GM19324 (cell line): ENCODE measurements around the gene LRMDA.

Experiments
- ATAC-seq: cut with Tn5 transposase; IDR thresholded peaks from one replicate; pipeline ENCODE4 v1.9.1; 2021; ENCODE audit warnings: mild to moderate bottlenecking, moderate library complexity; ENCODE audit not compliant: unreplicated experiment, low FRiP score

LRMDA gene

DNA sequence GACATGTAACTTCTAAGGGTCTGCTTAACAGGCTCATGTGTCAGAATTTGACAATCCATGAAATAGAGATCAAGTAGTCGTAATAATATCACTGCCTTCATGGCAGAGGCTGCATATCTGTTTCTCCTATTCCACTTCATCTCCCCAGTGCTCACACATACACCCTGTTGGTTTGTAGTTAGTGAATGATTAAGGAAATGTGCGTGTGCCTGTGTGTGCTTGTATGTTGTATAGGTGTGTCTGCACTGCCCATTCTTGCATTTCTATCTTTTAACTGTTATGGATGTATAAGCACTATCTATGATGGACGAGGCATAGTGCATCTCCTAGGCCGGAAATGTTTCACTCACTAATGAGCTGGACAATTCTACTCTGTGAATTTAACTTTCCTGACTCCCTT lies 985.2 kb downstream of the LRMDA start:
- ATAC-seq: no peak

DNA sequence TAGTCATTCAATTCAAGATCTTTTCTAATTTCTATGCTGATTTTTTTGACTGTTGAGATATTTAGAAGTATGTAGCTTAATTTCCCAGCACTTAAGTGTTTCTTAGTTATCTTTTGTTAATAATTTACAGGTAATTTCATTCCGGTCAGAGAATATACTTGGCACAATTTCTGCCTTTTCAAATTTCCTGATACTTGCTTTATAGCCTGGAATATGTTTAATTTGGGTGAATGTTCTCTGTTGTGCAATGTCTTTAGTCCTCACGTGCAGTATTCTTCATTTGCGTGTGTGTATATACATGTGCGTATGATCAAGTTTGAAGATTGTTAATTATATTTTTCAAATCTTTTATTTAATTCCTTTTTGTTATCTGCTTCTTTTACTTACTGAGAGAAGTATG lies 989.3 kb downstream of the LRMDA start:
- ATAC-seq: no peak

DNA sequence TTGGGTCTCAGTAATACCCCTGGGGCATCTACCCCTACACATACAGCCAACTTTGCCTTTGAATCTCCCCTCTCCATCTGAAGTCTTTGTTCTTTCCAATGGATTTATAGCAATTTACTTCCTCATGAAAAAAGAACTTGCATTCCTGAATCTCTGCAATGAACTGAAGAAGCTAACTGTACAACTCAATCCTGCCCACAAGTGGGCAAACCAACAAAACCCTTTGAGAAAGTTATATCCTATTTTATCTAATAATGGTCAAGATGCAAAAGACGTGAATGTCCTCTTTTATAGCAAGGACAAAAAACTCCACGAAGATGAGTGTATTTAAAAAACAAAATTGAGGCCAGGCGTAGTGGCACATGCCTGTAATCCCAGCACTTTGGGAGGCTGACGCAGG lies 991.3 kb downstream of the LRMDA start:
- ATAC-seq: no peak

DNA sequence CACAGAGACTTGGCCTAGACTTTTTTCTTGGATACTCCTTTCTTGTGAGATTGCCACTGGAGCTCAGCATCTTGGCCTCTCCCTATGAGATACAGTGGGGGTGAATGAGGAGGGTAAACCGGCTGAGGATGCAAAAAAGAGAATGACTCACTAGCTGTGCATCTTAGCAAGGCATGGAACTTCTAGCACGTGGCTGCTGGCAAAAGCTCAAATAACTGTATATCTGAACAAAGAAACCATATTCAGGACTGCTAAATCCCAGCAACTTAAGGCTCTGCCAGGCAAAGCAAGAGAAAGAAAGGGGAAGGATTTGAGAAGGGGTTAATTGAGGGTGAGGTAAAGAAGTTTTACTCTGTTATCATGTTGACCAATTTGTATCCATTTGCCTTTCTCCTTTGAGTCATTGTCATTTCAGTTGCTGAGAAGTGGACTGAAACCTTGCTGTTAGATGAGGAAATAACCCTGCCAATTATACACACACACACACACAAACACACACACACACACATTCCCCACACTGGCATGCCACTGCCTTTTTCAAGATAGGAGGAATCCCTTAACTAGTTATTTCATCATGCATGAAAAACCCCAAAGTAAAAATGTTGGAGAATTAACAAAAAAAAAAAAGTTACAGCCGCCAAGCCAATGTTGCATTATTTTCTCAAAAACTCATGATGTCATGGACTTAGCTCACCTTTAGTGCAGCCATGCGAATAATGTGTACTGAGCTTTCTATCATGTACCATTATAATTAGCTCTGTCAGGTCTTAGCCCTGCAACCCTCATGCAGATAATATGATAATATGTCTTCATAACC lies 997.3 kb downstream of the LRMDA start:
- no peak for ATAC-seq

DNA sequence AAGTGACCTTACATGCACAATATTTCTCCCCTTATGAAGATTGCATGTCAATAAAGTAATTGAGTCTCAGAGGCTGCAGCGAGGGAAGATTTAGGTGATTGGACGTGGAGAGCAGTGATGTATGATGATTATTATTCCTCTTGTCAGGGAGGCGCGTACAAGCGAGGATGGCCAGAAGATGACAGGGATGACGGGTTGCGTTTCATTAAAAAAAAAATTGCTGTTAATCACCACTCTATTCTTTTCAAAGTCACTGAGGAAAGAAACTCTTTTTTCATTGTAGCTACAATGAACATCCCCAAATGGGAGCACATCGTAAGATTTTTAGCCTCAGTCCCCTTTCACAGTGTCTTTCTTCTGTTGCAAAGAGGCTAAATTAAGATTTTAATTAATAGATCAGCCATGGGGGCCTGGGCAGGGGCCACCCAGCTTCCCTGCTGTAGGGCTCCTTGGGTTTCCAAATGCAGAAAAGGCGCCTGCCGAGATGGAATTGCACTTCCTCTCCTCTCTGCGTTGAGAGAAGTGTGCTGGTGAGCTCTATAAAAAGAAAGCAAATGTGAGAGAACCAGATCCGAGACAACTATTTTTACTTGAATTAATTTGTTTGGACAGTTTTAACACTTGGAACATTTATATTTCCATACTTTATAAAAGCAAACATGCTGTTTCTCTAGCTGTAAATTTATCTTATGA lies 998.1 kb downstream of the LRMDA start:
- ATAC-seq: no peak

DNA sequence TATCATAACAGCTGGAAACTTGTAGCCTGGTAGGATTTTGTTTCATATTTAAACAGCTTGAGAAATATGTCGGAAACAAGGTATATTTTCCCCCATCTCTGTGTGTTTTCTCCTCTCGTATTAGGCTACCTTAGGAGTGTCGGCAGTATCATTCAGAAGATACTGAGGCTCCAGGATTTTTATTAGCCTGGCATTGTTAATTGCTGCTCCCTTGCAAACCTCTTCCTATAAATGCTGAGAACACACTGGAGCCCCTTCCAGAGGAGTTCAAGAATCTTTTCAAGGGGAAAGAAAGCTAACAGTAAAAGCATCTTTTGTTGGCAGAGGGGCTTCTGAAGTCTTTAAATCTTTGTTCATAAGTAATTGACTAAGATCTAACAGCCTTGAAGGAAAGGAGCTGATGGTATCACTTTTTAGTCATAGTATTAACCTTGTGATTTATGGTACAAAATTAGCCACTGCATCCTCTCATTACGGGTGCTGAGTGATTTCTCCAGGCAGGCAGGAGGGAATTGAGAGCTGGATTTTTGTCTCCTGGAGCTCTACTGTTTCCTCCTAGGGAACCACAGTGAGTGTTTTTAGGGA lies 998.7 kb downstream of the LRMDA start:
- ATAC-seq: no peak

DNA sequence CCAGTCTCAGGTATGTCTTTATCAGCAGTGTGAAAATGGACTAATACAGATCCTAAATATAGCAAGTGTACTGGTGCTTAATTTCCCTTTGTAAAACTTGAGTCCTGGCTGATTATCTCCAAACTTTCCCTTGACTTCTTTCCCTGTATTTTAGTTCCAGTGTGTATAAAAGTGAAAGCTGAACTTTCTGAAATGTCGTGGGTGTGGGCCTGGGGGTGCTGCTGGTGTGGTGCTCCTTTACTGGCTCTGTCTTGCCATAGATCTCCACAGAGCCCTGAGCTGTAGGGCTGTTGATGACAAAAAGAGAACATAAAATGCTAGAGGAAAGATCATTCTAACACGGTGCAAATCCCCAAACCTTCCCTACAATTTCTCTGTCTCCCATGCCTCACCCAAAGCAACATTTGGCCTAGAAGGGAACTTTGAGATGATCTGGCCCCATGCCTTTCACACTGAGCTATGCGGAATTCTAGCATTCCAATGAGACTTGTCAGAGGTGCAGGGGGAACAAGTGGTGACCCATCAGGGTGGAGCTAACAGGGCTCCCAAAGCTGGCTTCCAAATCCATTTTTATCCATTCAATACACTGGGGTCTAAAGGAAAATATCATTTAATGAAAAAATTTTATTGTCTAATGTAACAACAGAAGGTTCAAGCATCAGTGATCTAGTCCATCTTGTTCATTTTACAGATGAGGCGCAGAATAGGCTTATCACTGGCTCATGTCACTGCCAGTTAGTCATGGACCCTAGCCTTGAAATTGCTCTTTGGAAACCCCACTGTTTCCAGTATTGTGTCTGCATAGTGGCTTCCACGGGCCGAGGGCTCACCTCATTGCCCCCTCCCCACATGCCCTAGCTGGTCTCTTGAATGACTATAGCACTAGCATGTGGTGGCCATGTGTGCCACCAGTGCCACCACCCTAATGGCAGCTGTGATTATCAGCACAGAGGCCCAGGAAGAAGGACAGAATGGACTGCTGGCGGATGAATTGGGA lies 1000.9 kb downstream of the LRMDA start:
- ATAC-seq: no peak

DNA sequence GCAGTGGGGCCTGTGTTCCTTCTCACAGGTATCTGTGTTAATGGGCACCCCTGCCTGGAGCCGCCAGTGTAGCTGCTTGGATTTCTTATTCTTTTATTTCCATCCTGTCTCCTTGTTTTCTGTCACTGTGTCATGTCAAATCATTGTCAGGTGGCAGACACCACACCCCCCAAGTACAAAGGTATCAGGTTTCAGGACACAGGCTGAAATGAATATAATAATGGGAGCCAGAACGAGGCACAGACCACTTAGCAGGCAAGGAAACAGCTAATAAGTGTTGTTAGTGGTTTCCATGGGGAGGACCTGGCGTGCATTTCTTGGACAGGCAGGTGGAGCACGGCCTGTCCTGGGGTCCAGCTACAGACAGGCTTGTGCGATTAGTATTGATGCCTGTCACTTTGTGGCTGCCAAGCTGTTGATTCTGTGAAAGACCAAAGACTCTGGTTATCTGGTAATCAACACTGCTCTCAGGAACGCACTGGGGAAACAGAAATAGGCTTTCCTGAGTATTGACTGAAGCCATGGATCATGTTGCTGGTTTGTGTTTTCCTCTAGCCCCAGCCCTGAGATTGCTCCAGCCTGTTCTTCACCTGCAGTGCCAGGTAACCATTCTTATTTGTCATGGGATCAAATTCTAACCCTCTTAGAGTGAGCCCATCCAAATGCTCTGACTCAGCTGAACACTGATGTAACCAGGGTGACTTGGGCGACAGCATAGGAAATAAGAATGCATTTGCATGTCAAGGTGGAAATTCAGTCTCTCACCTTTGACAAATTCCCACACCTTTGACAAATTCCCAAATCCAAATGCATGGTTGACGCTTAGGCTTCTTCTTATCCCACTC lies 1002.0 kb downstream of the LRMDA start:
- no peak for ATAC-seq

DNA sequence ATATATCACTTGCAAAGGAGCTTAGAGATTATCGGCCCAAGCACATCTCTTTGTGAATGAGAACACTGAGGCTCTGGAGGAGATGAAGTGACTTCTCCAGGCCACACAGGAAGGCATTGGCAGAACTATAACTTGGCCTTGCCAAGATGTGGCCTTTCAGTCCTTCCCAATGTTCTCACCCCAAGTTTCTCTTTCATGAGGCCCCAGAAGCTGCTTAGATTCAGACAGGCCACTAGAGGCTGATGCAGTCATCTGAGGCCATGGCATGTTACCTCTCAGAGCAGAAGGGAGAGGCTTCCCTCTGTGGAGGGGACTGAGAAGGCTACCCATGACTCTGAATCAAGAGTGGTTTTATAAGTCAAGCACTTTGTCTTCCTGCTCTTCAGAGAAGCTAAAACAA lies 1003.7 kb downstream of the LRMDA start:
- no peak for ATAC-seq

DNA sequence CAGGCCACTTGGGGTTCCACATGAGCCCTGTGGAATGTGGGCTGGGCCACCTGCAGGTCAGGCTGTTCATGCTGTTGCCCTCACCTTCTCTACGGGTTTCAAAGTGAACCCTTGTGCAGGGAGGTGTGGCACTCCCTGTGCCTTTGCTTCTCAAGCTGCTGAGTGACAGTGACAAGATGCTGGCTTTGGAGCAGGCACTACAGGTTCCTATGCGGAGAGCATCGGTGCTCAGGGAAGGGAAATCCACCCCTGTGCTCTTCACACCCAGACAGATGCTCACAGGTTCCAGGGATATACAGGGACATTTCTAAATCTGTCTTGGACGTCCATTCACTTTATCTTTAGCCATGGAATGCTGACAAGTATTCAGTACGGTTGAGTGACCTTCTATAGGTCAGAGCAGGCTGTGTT lies 1005.0 kb downstream of the LRMDA start:
- no peak for ATAC-seq

DNA sequence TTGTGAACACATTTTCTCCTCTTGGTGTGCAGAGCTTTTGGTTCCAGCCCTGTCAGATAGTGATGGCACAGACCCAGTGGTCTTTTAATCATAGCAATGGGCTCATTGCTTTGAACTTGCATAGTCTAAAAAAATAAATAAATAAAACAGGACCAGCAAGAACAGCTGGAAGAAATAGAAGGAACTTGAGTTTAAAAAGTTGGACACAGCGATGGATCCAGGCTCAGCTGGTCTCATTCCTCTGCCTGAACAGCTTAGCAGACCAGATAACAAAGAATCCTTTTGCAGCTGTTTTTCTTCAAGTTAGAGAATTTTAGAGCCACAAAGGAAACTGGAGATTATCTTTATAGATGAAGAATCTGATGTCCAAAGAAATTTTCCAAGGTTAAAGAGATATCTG lies 1005.6 kb downstream of the LRMDA start:
- no peak for ATAC-seq

DNA sequence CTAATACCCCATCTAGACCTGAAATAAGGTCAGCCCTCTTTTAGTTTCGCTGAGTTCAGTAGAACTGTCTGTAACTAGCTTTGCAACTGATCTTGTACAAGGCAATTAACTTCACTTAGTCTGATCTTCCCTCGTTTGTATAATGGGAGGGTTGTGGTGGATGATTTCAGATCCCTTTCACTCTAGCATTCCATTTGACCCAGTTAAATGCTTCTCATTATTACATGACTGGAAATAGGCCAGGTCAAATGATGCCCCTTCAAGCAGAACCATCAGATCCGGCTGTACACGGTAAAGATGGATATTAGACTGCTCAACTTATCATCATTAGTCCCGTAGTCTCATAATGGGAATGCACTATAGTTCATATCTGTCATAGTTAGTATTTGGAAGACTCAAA lies 1009.0 kb downstream of the LRMDA start:
- ATAC-seq: no peak

DNA sequence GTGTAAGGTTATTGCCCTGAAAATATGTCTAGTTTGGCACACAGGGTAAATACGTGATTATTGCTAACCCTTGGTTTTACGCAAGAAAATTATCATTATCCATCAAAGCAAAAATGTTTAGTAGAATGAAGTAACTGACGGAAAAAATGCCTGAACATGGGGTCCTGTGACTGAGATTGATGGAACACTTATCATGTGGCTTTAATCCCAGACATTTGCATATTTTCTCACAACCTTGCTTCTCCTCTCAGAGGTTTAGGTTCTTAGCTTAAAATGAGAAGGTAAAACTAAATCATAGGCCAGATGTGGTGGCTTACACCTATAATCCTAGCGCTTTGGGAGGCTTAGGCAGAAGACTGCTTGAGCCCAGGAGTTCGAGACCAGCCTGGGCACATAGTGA lies 1010.7 kb downstream of the LRMDA start:
- ATAC-seq: no peak

DNA sequence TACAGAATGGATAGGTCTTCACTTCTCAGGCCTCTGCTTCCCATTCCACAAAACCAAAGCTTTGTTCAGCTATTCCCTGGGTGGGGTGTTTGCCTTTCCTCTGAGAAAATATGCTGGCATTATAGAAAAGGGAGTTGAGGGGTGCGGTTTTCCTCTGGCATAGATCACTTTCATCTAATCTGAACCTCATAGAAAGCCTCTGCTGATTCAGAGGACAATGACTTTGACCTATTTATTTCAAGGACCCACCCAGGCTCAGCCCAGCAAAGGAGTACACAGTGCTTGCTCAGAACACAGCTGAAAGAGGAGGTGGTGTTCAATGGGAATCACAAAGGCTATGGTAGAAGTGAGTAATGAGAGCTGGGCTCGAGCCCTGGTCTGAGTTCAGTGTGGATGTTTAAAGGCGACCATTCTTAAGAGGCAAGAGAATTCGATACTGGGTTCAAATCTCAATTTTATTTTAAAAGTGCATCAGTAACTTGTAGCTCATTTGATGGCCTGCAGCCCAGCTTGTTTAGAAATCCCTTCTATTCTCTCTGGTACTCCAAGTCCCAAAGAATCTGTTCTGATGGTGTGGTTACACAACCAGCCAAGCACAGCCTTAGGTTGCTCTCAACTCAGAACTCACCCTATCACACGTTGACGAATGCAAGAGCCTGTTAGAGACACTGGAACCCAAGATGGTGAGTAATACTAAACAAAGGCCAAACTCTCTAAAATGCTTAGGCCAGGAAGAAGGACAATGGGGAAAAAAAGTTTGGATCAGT lies 1012.8 kb downstream of the LRMDA start:
- ATAC-seq: no peak

DNA sequence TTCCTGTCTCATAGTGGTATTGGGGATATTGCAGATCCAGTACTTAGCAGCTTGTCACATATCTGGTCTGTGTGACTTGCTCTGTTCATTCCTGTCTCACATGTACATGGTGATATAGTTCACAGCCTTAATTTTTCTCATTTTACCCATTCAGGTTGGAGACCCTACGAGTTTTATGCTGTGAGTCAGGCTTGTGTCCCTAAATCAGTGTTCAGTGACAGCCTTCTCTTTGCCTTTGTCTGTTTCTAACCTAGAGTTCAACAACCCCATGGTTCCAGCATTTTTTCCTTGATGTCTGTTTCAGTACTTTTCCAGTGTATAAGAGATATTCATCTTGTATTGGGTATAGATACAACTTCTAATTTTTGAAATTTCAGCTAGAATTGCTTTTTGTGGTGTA lies 1016.2 kb downstream of the LRMDA start:
- ATAC-seq: no peak

DNA sequence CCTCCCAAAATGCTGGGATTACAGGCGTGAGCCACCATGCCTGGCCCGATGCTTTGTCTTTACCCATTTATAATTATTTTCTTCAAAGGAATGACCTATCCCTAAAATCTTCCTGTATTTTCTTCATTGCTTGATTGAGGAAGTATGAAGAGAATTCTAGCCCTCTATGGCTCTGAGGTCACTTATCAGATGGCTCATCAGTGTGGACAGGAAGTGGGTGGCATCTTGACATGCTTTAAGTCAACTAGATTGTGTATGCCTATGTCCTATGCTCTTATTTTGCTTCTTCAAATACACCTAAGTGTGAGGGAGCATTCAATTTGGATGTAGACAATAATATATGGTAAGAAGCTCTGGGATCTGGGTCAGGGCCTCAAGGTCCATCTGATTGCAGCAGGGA lies 1020.5 kb downstream of the LRMDA start:
- ATAC-seq: no peak

DNA sequence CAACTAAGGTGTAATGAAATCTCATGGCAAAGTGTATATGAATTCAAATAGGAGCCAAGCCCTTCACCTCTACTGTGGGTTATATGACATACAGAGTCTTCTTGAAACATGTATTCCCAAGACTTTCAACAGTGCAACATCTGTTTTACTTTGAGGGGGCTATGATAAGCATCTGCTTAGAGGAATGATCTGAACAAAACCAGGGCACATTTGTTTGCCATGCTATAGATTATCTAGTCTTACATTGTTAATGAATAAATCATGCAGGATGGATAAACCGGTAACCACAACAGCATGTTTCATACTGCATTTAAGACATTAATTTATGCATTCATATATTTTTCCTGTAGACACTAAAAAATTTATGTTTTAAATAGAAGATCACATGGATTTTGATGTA lies 1021.9 kb downstream of the LRMDA start:
- no peak for ATAC-seq

DNA sequence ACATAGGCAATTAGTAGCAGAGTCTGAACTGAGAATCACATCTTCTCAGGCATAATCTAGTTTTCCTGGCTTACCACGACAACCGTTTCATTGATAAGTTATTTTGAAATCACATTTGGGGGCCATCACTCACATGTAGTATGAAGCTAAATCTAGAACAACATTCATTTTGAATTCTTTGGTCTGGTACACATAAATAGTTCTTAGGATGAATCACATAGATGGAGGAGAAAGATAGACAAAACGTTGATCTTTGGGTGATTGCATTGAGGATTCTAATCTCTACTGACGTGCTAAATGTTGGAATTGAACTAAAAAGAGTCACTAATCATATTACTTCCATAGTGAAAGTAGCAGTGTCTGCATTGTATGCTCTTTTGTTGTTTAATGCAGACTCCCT lies 1022.6 kb downstream of the LRMDA start:
- no peak for ATAC-seq

DNA sequence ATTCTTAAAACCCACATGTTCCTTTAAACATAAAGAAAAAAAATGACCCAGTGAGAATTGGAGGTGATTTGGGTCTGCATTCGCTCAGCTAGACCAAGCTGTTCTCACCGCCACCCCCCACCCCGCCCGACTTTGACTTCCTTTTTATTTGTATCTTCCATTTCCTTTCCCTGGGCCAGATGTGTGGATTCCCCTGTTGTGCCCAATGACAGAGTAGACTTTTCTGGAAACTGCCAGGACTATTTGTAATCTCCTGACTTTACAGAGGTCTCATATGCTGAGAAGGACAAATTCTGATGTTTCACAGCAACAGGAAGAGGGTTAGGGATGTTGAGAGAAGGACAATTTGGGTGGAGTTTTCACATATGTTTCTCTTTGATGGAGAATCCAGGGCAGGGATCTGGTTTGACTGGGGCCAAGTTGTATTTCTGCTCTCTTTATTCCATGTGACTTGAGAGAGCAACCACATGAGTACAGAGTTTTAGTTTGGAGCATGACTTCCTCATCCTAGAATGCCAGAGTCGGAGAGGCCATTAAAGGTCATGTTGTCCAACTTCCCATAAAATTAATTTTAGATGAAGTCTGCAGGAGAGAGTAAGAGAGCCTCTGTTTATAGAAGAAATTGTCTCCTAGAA lies 1023.2 kb downstream of the LRMDA start:
- no peak for ATAC-seq
